GM19372 (cell line): Measurements from ENCODE around the gene TMED6.
A peak's percentile ranks its signal among the peaks of the same experiment; 100 is the strongest.
"Not testable (repeated sequence)": the region's sequence is repeated elsewhere in the genome, so short reads cannot be mapped to it uniquely, and the experiment has no call there.

Source experiments
- ATAC-seq: cut with Tn5 transposase; IDR thresholded peaks from one replicate; pipeline ENCODE4 v1.9.1; 2021; ENCODE audit warnings: mild to moderate bottlenecking, low read depth, moderate library complexity; ENCODE audit not compliant: unreplicated experiment

The TMED6 gene

GRCh38 chr16:69363281-69363717 lies 11.7 kb upstream of the TMED6 start:
- no peak for ATAC-seq

- not testable (repeated sequence) for ATAC-seq
Observed at GRCh38 chr16:69360070-69360469, 8.5 kb upstream of the TMED6 start.

GRCh38 chr16:69350536-69351133 lies 951 bp downstream of the TMED6 start:
- no peak for ATAC-seq

DNA sequence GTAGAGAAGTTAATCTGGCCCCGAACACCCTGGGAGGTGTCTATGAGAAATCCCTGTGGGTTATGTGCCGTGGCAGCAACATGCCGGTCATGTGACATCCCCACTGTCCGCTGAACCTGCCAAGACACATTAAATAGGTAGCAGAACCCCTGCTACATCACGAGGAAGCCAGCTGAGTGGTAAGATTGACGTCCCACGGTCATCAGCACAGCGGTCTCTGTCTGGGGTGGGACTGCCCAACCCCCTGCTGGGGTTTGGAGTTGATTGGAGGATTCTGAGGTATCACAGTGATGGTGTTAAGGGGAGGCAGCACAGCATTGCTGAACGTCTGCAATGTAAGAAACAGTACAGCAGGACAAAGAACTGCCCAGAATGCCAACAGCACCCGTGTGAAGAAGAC lies 2.0 kb downstream of the TMED6 start:
- no peak for ATAC-seq

DNA sequence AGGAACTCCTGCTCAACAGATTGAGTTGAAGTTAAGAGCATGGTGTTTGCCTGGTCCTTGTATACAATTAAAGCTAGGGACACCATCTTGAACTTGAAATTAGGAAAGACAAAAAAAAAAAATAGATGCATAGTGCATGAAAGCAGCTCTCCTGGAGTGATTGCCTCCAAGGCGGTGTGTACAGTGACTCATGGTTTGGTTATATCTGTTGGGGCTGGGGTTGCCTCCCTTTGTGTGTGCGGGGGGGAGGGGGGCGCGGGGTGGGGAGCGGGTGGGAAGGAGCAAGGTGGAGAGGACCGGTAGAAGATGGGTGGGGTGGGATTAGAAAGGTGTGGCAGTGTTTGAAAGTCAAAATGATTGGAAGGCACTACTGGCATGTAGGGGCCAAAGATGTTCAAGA lies 3.4 kb downstream of the TMED6 start:
- no peak for ATAC-seq

- no peak for ATAC-seq
Observed at GRCh38 chr16:69346683-69347082, 4.9 kb downstream of the TMED6 start.

GRCh38 chr16:69345923-69346322 lies 5.7 kb downstream of the TMED6 start:
- ATAC-seq, result no peak

- no peak for ATAC-seq
Observed at GRCh38 chr16:69344171-69344570, 7.4 kb downstream of the TMED6 start.

DNA sequence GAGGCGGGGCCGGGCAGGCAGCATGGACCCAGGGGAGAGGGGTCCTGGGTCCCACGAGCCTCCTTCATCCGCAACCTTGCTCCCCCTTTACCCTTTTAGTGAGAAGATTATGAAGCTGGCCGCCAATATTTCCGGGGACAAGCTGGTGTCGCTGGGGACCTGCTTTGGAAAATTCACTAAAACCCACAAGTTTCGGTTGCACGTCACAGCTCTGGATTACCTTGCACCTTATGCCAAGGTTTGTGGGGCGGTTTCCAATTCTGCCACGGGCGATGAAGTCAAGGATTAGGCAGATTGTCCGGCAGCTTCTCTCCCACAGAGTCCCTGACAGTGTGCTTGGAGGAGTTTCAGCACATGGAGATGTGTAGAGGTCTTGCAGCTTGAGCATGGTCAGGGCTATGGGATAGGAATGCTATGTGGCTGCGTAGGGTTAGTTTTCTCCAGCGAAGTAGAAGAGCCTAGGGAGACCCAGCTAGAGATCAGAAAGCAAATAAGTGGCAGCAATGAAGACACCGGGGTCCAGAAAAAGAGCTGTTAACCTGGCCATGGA lies 11.4 kb downstream of the TMED6 start:
- no peak for ATAC-seq

- peak; percentile 87 for ATAC-seq
Observed at GRCh38 chr16:69339289-69340094, 12.1 kb downstream of the TMED6 start, which contains the start of the genes COG8 and NIP7. TSS of gene COG8 (minus strand) at chr16:69339564. CDS start at chr16:69339552, 12 bp downstream. TSS of gene NIP7 (plus strand) at chr16:69339772. CDS start at chr16:69339830, 58 bp downstream.

DNA sequence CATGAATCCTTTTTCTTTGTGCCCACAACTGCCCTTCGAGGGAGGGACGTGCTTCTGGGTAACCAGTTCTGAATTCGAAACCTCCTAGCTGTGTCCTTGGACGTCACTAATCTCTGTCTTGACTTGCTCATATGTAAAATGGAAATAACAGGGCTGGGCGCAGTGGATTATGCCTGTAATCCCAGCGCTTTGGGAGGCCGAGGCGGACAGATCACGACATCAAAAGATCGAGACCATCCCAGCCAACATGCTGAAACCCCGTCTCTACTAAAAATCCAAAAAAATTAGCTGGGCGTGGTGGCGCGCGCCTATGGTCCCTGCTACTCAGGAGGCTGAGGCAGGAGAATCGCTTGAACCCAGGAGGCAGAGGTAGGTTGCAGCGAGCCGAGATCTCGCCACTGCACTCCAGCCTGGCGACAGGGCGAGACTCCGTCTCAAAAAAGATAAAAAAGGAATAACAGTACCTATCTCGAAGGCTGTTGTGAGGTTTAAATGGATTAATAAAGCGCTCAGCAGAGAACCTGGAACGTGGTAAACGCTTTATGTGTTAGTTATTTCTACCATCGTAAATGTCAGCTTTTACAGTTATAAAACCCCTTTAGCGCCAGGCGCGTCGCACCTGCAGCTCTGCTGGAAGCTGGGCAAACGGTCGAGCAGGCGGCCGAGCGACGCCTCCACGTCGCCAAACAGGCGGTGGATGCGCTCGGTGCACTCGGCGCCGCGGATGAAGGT lies 12.9 kb downstream of the TMED6 start:
- ATAC-seq, result no peak

DNA sequence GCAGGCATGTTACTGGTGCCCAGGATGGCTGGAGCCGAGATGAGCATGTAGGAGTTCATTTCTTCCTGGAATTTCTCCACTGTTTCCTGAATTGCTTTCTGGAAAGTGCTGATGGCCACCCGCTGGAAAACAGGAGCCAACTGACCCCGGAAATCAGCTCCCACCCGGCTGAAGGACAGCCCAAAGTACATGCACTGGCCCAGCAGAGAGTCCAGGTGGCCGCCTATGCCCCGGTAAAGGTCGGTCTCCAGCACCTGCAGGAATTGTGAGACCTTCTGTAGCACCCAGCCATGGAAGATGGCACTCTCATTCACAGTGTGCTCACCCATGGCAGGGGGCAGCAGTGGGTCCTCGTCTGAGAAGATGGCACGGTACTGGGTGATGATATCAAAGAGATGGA lies 16.9 kb downstream of the TMED6 start:
- no peak for ATAC-seq

DNA sequence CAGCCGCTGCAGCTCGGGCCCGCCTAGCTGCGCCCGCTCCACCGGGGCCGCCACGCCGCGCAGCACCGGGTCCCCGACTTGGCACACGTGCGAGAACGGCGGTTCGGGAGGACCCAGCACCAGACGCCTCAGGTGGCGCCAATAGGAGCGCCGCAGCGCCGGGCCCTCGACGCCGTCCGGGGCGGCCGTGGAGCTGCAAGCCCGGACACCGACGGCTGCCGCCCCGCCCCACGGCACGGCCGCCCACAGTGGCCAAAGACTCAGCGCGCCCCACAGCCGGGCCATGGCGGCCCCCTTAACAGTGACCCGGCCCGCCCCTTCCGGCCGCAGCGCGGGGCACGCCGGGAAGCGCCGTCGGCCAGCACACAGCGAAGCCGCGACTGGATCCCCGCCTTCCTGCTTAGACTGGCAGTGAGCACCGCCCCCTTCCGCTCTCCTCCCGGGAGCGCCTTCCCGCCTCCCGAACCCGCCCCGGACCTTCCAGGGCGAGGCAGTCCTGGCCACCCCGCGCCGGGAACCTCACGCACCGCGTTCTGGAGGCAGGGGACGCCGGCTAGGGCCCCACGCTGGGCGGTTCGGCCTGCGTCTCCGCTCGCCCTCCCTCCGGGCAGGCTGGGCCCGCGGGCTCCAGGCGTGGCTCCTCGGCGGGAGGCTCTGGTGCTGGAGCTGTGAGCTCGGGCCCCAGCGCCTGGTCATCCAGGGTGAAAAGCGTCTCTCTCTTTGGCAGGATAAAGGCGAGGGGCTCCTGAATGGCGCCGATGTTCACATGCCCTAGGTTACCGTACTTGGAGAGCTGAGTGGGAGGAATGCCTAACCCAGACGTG lies 21.1 kb downstream of the TMED6 start, which contains the start of gene PDF:
Gene PDF, minus strand, starts transcription at position 303 of the 824 bp plus-strand sequence. Its CDS starts 18 bp downstream, at position 285.
- peak; percentile 90 for ATAC-seq

GRCh38 chr16:69329369-69330285 lies 22.0 kb downstream of the TMED6 start:
- peak; percentile 36 for ATAC-seq

DNA sequence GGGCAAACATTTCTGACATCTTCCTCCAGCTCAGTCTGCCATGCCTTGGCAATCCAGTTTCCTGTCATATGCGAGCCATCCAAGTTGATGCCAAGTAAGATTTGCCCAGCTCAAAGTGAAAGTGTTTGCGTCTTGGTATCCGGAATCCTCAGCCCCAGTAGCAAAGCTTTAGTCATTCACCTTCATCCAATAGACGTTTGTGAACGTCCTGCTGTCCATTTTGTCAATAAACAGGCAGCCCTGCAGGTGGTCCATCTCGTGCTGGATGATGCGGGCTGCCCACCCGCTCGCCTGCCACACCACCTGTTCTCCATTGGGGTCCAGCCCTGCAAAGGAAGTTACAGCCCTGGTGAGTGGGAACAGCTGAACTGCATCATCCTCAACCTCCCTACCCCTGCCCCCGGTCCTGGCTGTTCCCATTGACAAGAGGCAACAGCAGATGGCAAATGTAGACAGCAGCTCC lies 22.7 kb downstream of the TMED6 start:
- no peak for ATAC-seq

DNA sequence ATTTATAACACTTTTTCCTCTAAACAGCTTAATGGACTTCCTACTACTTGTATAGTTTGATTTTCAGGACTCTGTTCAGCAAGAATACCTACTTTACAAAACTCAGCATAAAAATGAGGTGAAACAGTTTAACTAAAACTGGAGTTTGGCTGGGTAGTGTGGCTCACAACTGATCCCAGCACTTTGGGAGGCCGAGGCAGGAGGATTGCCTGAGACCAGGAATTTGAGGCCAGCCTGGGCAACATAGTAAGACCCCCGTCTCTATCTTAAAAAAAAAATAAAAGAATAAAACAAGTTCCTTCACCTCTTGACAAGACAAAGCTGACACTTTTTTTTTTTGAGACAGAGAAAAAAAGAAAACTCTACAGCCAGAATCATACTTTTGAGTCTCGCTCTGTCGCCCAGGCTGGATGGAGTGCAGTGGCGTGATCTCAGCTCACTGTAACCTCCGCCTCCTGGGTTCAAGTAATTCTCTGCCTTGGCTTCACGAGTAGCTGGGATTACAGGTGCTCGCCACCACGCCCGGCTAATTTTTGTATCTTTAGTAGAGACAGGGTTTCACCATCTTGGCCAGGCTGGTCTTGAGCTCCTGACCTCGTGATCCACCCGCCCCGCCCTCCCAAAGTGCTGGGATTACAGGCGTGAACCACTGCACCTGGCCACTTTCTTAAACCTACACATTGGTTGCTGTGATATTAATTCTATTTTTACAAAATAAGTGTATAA lies 23.8 kb downstream of the TMED6 start:
- no peak for ATAC-seq

DNA sequence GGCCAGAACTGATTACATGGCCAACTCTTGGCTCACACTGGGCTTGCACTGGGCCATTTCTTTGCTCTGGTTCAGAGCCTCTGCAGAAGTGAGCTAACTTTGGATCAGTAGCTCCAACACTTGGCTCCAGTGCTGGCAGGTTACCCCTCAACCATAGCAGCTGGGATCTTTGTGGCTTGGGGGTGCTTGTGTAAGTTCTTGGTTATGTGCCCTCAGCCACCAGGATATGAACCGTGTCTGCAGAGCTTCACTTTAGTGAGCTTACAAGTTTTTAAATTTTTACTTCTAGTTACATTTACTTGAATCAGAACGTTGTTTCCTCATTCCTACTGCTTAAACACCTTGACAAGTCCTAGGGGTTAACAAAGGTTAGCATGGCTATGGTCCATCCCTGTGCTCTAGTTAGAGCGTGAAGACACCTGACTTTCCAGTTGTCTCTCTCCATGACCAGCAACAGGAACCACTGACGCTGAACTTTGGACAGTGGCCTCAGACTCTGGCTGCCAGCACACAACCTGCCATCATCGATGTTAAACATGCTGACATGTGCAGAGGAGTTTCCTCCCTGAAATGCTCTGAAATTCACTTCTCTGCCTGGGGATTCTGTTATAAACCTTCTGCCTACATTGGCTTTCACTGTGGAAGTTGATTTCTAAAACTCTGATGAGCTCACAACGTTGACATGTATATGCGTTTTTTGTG lies 25.3 kb downstream of the TMED6 start:
- no peak for ATAC-seq

DNA sequence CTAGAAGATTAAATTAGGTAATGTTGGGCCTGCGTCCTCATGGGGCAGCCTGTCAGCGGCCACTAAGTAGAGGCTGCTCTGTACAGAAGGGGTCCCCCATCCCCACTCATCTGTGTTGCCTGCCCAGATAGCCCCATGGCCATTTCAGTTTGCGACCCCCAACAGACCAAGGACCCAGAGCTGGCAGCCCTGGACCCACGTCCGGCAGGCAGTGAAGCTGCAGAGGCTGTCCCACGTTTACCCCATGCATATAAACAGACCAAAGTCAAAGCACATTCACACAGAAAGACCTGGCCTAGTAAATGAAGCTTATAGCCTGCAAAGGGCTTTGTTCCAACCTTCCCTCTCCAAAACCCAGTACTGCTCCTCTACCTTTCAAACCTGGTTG lies 25.8 kb downstream of the TMED6 start:
- ATAC-seq, result no peak
